ENCODE results near the gene ARPC2. TPM values are rescaled to one million over a fixed set of nuclear protein-coding genes. Genes with fewer than 3 reads are reported as not detected.

ARPC2 gene
- total RNA-seq, 4 donors from 2014 or later: 65.5 to 343 (median 275) TPM

GRCh38 chr2:218186355-218186766 lies 30.6 kb upstream of the ARPC2 start:
- in situ Hi-C loops (cut with MboI; ENCODE audit: low pct_ligation_motif_present in 1 of 4, low pct_unique_long_range_greater_than_20kb in 1 of 4, low sequenced_read_pairs in 3 of 4): loop anchor here in 2 of 4 donors (25.0 kb wide), 1 partner anchor 201 kb away; the partner anchor contains the start of genes CTDSP1 (in 2 of the 2) and SLC11A1 (in 2 of the 2)
- peak; percentile 83 for DNase-seq
- Histone ChIP-seq H3K4me1 (peaks cover 6 to 17% (median 11%) of the 10 kb centered on the region in 4 donors), H3K27ac (peak overlapping the region; percentile 34 to 79 (median 62)), H3K4me3 (no peak overlapping the region), H3K36me3 (no peaks in the 10 kb centered on the region), H3K9me3 (no peaks in the 10 kb centered on the region), H3K27me3 (no peaks in the 10 kb centered on the region)
- 36 to 66% methylated on average over 4 to 8 of the region's 8 CpGs for WGBS, 2 donors (ENCODE audit: low coverage in 1 of 2)
- TF ChIP-seq CTCF (IDR thresholded peaks at IDR 0.05) (peak; percentile 85 to 91 (median 86)), POLR2AphosphoS5 (IDR thresholded peaks at IDR 0.05) (peak in 1 of 3 donors; percentile 24), EP300 (IDR thresholded peaks at IDR 0.05; ENCODE audit: low read depth) (no peak), POLR2A (IDR thresholded peaks at IDR 0.05) (no peak)
- intact Hi-C loops (cut with DNase I; ENCODE audit: low total_unique reads): loop anchor here (5.0 to 10.0 kb wide), 2 partner anchors 71 to 188 kb away; no protein-coding TSS in a partner anchor

- 56 to 67% methylated on average over 1 of the region's 1 CpG for WGBS, 2 donors (ENCODE audit: low coverage in 1 of 2)
- peaks cover 6 to 17% (median 11%) of the 10 kb centered on the region in 4 donors for H3K4me1 ChIP-seq
- no peak overlapping the region for H3K4me3 ChIP-seq
- no peak for DNase-seq
- intact Hi-C loops (cut with DNase I; ENCODE audit: low total_unique reads): loop anchor here (5.0 to 10.0 kb wide), 2 partner anchors 70 to 188 kb away; no protein-coding TSS in a partner anchor
- no peaks in the 10 kb centered on the region for H3K36me3 ChIP-seq
- no peak for TF ChIP-seq POLR2A (IDR thresholded peaks at IDR 0.05)
- TF ChIP-seq POLR2AphosphoS5 (IDR thresholded peaks at IDR 0.05): no peak
- no peak for TF ChIP-seq EP300 (IDR thresholded peaks at IDR 0.05; ENCODE audit: low read depth)
- H3K9me3 ChIP-seq: no peaks in the 10 kb centered on the region
- H3K27me3 ChIP-seq: no peaks in the 10 kb centered on the region
- in situ Hi-C loops (cut with MboI; ENCODE audit: low pct_ligation_motif_present in 1 of 4, low pct_unique_long_range_greater_than_20kb in 1 of 4, low sequenced_read_pairs in 3 of 4): loop anchor here in 2 of 4 donors (25.0 kb wide), 1 partner anchor 200 kb away; the partner anchor contains the start of genes CTDSP1 (in 2 of the 2) and SLC11A1 (in 2 of the 2)
- H3K27ac ChIP-seq: peak overlapping the region; percentile 34 to 79 (median 62)
Observed at GRCh38 chr2:218186876-218187275, 30.1 kb upstream of the ARPC2 start.

GRCh38 chr2:218187296-218188015 lies 29.5 kb upstream of the ARPC2 start:
- Histone ChIP-seq H3K27me3 (no peaks in the 10 kb centered on the region), H3K4me1 (peaks cover 6 to 19% (median 12%) of the 10 kb centered on the region in 4 donors), H3K36me3 (no peaks in the 10 kb centered on the region), H3K4me3 (no peak overlapping the region), H3K27ac (peak overlapping the region; percentile 44 to 79 (median 70)), H3K9me3 (no peaks in the 10 kb centered on the region)
- DNase-seq: peak; percentile 16
- whole genome bisulfite sequencing, 2 donors (ENCODE audit: low coverage in 1 of 2): 60 to 70% methylated on average over 4 of the region's 4 CpGs
- intact Hi-C loops (cut with DNase I; ENCODE audit: low total_unique reads) (loop anchor here (5.0 to 10.0 kb wide), 2 partner anchors 70 to 187 kb away; no protein-coding TSS in a partner anchor), in situ Hi-C loops (cut with MboI; ENCODE audit: low pct_ligation_motif_present in 1 of 4, low pct_unique_long_range_greater_than_20kb in 1 of 4, low sequenced_read_pairs in 3 of 4) (loop anchor here in 2 of 4 donors (25.0 kb wide), 1 partner anchor 200 kb away; the partner anchor contains the start of genes CTDSP1 (in 2 of the 2) and SLC11A1 (in 2 of the 2))
- no peak for TF ChIP-seq POLR2A (IDR thresholded peaks at IDR 0.05)
- peak; percentile 50 to 69 (median 60) for TF ChIP-seq POLR2AphosphoS5 (IDR thresholded peaks at IDR 0.05)

GRCh38 chr2:218188528-218188927 lies 28.5 kb upstream of the ARPC2 start:
- Histone ChIP-seq H3K27ac (peak overlapping the region in 3 of 4 donors; percentile 67 to 79 (median 72)), H3K4me1 (peaks cover 6 to 30% (median 12%) of the 10 kb centered on the region in 4 donors), H3K4me3 (no peak overlapping the region), H3K27me3 (no peaks in the 10 kb centered on the region), H3K9me3 (no peaks in the 10 kb centered on the region), H3K36me3 (no peaks in the 10 kb centered on the region)
- no peak for TF ChIP-seq POLR2AphosphoS5 (IDR thresholded peaks at IDR 0.05)
- no peak for TF ChIP-seq EP300 (IDR thresholded peaks at IDR 0.05; ENCODE audit: low read depth)
- TF ChIP-seq CTCF (IDR thresholded peaks at IDR 0.05): no peak
- TF ChIP-seq POLR2A (IDR thresholded peaks at IDR 0.05): no peak
- DNase-seq: no peak
- in situ Hi-C loops (cut with MboI; ENCODE audit: low pct_ligation_motif_present in 1 of 4, low pct_unique_long_range_greater_than_20kb in 1 of 4, low sequenced_read_pairs in 3 of 4): loop anchor here in 2 of 4 donors (25.0 kb wide), 1 partner anchor 199 kb away; the partner anchor contains the start of genes CTDSP1 (in 2 of the 2) and SLC11A1 (in 2 of the 2)
- intact Hi-C loops (cut with DNase I; ENCODE audit: low total_unique reads): loop anchor here (5.0 to 10.0 kb wide), 2 partner anchors 69 to 186 kb away; no protein-coding TSS in a partner anchor
- 88 to 93% methylated on average over 2 of the region's 2 CpGs for WGBS, 2 donors (ENCODE audit: low coverage in 1 of 2)

All from transverse colon (tissue), 4 donors.